SU-DHL-6 (cell line): ENCODE data around the gene RPTOR.

ENCODE experiments used
- H2AFZ ChIP-seq: fragments of 200-600 bp; sonication (generic); 2 replicates; pipeline ENCODE4 v1.6.1; 2014; ENCODE audit warnings: low read depth, mild to moderate bottlenecking, moderate library complexity, mixed read lengths, antibody characterized with exemption, low read length; ENCODE audit not compliant: severe bottlenecking
- H3F3A ChIP-seq: fragments of 200-600 bp; shearing (Covaris generic); 2 replicates; pipeline ENCODE4 v1.6.0; 2016; ENCODE audit warnings: antibody characterized with exemption, mild to moderate bottlenecking; ENCODE audit not compliant: insufficient read depth
- H3K27ac ChIP-seq: fragments of 200-600 bp; sonication (generic); 2 replicates; pipeline ENCODE4 v1.5.1; 2016; ENCODE audit warnings: low read depth, mild to moderate bottlenecking, low read length, moderate library complexity, mixed read lengths
- H3K27me3 ChIP-seq: fragments of 200-600 bp; sonication (generic), shearing (Covaris generic); 2 replicates; pipeline ENCODE4 v1.6.0; 2014; ENCODE audit warnings: mild to moderate bottlenecking, low read length
- H3K36me3 ChIP-seq: fragments of 200-600 bp; sonication (generic); 2 replicates; pipeline ENCODE4 v1.6.1; 2014; ENCODE audit warnings: mild to moderate bottlenecking, low read length, mixed read lengths
- H3K4me2 ChIP-seq: fragments of 300-600, 200-600 bp; shearing (Covaris generic), sonication (generic); 2 replicates; pipeline ENCODE4 v1.6.0; 2014; ENCODE audit warnings: low read length, low read depth, mild to moderate bottlenecking; ENCODE audit not compliant: poor library complexity, severe bottlenecking
- H3K4me3 ChIP-seq: fragments of 200-600 bp; sonication (generic); 2 replicates; pipeline ENCODE4 v1.5.1; 2014; ENCODE audit warnings: antibody characterized with exemption, low read length, mild to moderate bottlenecking, mixed read lengths; ENCODE audit not compliant: insufficient read depth, poor library complexity, severe bottlenecking
- H3K79me2 ChIP-seq: fragments of 200-600 bp; sonication (generic); 2 replicates; pipeline ENCODE4 v1.6.1; 2014; ENCODE audit warnings: mild to moderate bottlenecking, low read length, moderate library complexity; ENCODE audit not compliant: insufficient read depth
- H3K9ac ChIP-seq: fragments of 200-600 bp; sonication (generic); 2 replicates; pipeline ENCODE4 v1.7.0; 2014; ENCODE audit warnings: mild to moderate bottlenecking, low read length
- H3K9me2 ChIP-seq: fragments of 200-600 bp; sonication (generic); replicated peaks from 2 replicates; pipeline ENCODE4 v1.6.1; 2014; ENCODE audit warnings: low read length; ENCODE audit not compliant: insufficient read depth
- H3K9me3 ChIP-seq: fragments of 200-600 bp; sonication (generic); 2 replicates; pipeline ENCODE4 v1.6.1; 2014; ENCODE audit warnings: low read length, mixed read lengths; ENCODE audit not compliant: insufficient read depth
- H4K20me1 ChIP-seq: fragments of 200-600 bp; sonication (generic); 2 replicates; pipeline ENCODE4 v1.6.1; 2014; ENCODE audit warnings: low read depth, mild to moderate bottlenecking, antibody characterized with exemption, low read length, moderate library complexity, mixed read lengths
- EZH2phosphoT487 ChIP-seq: fragments of 200-600 bp; sonication (generic), shearing (Covaris generic); conservative IDR thresholded peaks from 2 replicates; pipeline ENCODE4 v1.6.1; 2018; ENCODE audit warnings: mild to moderate bottlenecking, antibody characterized with exemption, low read length, moderate library complexity, mixed read lengths
- TF ChIP-seq, protein P1 (sequence below): fragments of 200-600 bp; sonication (generic); IDR thresholded peaks from one replicate; pipeline ENCODE4 v1.5.1; 2017; ENCODE audit warnings: antibody characterized with exemption, mild to moderate bottlenecking, low read length, moderate library complexity; ENCODE audit not compliant: insufficient read depth, poor library complexity, severe bottlenecking

Gene RPTOR

DNA sequence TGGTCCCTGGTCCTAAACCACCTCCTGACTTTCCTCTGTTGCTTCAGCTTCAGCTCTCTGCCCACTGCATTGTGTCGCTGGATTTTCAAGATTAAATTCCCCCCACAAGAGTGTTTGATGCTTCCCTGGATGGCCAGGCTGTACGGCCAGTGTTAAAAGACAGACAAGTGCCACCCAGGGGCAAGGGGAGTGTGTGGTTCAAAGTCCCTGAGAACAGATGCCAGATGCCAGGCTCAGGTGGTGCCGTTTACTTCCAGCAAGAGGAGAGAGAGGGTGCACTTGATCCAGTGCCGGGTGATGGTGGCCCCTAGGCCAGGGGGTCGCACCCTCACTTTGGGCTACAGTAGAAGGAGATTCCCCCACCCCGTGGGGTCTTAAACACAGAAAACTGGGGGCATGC lies 109.2 kb downstream of the RPTOR start:
- no peaks in the 10 kb centered on the region for H4K20me1 ChIP-seq
- H3K9me3 ChIP-seq = no peaks in the 10 kb centered on the region
- no peak for TF ChIP-seq EZH2phosphoT487
- TF ChIP-seq, protein P1, sequence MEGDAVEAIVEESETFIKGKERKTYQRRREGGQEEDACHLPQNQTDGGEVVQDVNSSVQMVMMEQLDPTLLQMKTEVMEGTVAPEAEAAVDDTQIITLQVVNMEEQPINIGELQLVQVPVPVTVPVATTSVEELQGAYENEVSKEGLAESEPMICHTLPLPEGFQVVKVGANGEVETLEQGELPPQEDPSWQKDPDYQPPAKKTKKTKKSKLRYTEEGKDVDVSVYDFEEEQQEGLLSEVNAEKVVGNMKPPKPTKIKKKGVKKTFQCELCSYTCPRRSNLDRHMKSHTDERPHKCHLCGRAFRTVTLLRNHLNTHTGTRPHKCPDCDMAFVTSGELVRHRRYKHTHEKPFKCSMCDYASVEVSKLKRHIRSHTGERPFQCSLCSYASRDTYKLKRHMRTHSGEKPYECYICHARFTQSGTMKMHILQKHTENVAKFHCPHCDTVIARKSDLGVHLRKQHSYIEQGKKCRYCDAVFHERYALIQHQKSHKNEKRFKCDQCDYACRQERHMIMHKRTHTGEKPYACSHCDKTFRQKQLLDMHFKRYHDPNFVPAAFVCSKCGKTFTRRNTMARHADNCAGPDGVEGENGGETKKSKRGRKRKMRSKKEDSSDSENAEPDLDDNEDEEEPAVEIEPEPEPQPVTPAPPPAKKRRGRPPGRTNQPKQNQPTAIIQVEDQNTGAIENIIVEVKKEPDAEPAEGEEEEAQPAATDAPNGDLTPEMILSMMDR = no peak
- H2AFZ ChIP-seq = no peak overlapping the region
- no peaks in the 10 kb centered on the region for H3K36me3 ChIP-seq
- no peak overlapping the region for H3K4me3 ChIP-seq
- peaks cover 33% of the 10 kb centered on the region; the same call in 1 of the 2 replicates for H3K79me2 ChIP-seq
- no peaks in the 10 kb centered on the region for H3K9me2 ChIP-seq
- no peak overlapping the region for H3K9ac ChIP-seq
- no peak overlapping the region for H3K4me2 ChIP-seq
- H3K27ac ChIP-seq = no peak overlapping the region
- H3F3A ChIP-seq = no peaks in the 10 kb centered on the region
- H3K27me3 ChIP-seq = no peaks in the 10 kb centered on the region

DNA sequence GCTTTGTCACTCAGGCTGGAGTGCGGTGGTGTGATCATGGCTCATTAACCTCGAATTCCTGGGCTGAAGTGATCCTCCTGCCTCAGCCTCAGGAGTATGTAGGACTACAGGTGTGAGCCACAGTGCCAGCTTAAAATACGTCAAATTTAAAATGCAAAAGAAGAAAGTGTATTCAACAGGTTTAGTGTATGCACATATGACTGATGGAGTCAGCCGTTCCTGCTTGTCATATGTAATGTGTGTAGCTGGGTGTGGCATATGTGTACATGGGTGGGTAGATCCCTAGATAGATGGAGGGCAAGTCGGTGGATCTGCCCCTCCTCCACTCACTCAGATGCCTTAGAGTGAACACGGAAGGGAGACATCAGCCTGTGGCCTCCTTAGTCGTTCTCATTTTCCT lies 111.0 kb downstream of the RPTOR start:
- Histone ChIP-seq H2AFZ (no peak overlapping the region), H3K9me2 (no peaks in the 10 kb centered on the region), H3F3A (no peaks in the 10 kb centered on the region), H3K9me3 (no peaks in the 10 kb centered on the region), H3K4me3 (no peak overlapping the region), H3K9ac (no peak overlapping the region), H3K4me2 (no peak overlapping the region), H4K20me1 (no peaks in the 10 kb centered on the region), H3K36me3 (no peaks in the 10 kb centered on the region), H3K27me3 (no peaks in the 10 kb centered on the region), H3K27ac (no peak overlapping the region), H3K79me2 (peaks cover 25% of the 10 kb centered on the region; the same call in 1 of the 2 replicates)
- TF ChIP-seq, protein P1 = no peak
- no peak for TF ChIP-seq EZH2phosphoT487

DNA sequence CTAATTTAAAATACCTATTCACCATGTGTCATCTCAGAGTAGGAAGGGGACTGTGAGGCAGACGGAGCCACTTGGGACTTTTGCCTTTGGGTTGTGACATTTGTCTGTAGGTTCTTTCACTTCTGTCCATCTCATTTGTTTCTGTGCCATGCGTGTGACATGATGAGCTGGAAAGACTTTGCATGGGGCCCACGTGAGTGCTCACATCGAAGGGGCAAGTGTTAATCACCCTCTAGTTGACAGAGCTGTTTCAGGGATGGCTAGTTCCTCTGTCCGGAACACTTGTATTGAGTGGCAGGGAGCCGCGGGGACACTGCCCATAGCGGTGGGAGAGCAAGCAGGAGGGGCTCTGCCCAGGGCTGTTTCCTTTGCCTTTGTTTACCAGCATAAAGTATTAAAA lies 112.0 kb downstream of the RPTOR start:
- H3K4me3 ChIP-seq = no peak overlapping the region
- no peak overlapping the region for H3K9ac ChIP-seq
- no peaks in the 10 kb centered on the region for H3K9me2 ChIP-seq
- H3K4me2 ChIP-seq = no peak overlapping the region
- no peaks in the 10 kb centered on the region for H3F3A ChIP-seq
- peaks cover 29% of the 10 kb centered on the region; the same call in 1 of the 2 replicates for H3K79me2 ChIP-seq
- H3K9me3 ChIP-seq = no peaks in the 10 kb centered on the region
- no peak overlapping the region for H2AFZ ChIP-seq
- no peak for TF ChIP-seq EZH2phosphoT487
- TF ChIP-seq, protein P1 = no peak
- no peaks in the 10 kb centered on the region for H4K20me1 ChIP-seq
- no peaks in the 10 kb centered on the region for H3K27me3 ChIP-seq
- no peaks in the 10 kb centered on the region for H3K36me3 ChIP-seq
- H3K27ac ChIP-seq = no peak overlapping the region

DNA sequence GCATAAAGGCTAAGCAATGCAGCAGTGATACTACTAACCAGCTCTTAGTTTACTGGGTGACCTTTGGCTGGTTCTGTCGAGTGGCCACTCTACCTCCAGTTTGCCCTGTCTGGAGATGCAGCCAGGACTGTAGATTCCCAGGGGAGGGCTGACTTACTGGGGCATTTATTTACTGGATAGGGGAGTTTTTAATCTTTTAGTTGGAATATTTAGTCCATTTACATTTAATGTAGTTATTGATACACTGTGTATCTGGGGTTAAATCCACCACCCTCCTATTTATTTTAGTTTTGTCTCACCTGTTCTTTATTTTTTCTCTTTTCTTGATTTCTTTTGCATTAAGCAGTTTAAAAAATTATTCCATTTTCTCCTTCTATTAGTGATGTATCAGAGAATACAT lies 112.9 kb downstream of the RPTOR start:
- Histone ChIP-seq H3K9me3 (no peaks in the 10 kb centered on the region), H3K27ac (no peak overlapping the region), H3K9me2 (no peaks in the 10 kb centered on the region), H3K4me2 (no peak overlapping the region), H3K9ac (no peak overlapping the region), H2AFZ (no peak overlapping the region), H3K36me3 (no peaks in the 10 kb centered on the region), H3K79me2 (peaks cover 24% of the 10 kb centered on the region; the same call in 1 of the 2 replicates), H4K20me1 (no peaks in the 10 kb centered on the region), H3F3A (no peaks in the 10 kb centered on the region), H3K27me3 (no peaks in the 10 kb centered on the region), H3K4me3 (no peak overlapping the region)
- TF ChIP-seq, protein P1 = no peak
- no peak for TF ChIP-seq EZH2phosphoT487
